Astrocyte of the cerebellum (primary cell): ENCODE data around the gene BRINP3.

Source experiments
- DNase-seq: peaks from one replicate; pipeline ENCODE4 v3.0.0-alpha.2; 2011; ENCODE audit warnings: low read depth
- H3K4me3 ChIP-seq: 2 replicates; pipeline ENCODE4 v1.5.1; 2011; ENCODE audit warnings: mild to moderate bottlenecking, low read depth, low read length, moderate library complexity
- in situ Hi-C: cut with HindIII; loops from 2 replicates; pipeline ENCODE4 v1.10.0; 2017; ENCODE audit warnings: low sequenced_read_pairs
- TF ChIP-seq, protein P1 (sequence below): IDR thresholded peaks from 2 replicates; pipeline ENCODE4 v1.5.1; 2012; ENCODE audit warnings: low read length, low read depth, moderate library complexity, mild to moderate bottlenecking; ENCODE audit errors: missing control alignments

The BRINP3 gene

DNA sequence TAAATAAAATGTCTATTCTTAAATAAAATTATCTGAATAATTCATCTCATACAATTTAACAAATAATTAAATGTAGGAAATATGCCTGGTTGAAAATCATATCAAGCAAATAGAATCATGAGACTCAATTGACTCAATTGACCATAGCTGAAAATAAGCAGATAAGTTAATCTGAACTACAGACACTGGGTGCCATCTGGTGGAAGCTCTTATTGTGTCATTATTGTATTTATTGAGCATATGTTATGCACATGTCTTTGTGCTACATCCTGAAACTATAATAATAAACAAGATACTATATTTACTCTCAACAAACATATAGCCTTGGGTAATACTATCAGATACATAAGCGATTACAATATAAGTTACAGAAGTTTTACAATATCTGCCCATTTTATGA, 41.0 kb downstream of the BRINP3 start:
- peak; percentile 28 for DNase-seq
- no peak overlapping the region for H3K4me3 ChIP-seq
- in situ Hi-C loops: no loop called here
- TF ChIP-seq, protein P1, sequence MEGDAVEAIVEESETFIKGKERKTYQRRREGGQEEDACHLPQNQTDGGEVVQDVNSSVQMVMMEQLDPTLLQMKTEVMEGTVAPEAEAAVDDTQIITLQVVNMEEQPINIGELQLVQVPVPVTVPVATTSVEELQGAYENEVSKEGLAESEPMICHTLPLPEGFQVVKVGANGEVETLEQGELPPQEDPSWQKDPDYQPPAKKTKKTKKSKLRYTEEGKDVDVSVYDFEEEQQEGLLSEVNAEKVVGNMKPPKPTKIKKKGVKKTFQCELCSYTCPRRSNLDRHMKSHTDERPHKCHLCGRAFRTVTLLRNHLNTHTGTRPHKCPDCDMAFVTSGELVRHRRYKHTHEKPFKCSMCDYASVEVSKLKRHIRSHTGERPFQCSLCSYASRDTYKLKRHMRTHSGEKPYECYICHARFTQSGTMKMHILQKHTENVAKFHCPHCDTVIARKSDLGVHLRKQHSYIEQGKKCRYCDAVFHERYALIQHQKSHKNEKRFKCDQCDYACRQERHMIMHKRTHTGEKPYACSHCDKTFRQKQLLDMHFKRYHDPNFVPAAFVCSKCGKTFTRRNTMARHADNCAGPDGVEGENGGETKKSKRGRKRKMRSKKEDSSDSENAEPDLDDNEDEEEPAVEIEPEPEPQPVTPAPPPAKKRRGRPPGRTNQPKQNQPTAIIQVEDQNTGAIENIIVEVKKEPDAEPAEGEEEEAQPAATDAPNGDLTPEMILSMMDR: peak; percentile 25

DNA sequence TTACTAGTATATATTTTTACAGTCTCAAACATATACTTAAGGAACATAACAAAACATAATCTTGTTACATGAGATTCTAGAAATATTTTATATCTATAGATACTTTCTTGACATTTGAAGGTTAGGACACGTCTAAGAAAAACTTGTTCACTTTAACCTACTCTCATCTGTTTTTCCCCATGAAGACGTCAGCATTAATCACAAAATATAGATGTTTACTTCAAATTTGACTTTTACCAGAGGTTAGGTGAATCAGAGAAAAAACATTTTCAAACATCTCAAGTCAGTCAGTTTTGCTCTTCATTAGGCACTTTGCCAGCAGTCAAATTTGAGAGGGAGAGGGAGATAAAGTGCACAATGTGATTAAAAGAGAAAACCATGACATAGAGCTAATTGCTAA, 47.7 kb downstream of the BRINP3 start:
- H3K4me3 ChIP-seq: no peak overlapping the region
- in situ Hi-C loops: no loop called here
- DNase-seq: no peak
- TF ChIP-seq, protein P1: no peak

DNA sequence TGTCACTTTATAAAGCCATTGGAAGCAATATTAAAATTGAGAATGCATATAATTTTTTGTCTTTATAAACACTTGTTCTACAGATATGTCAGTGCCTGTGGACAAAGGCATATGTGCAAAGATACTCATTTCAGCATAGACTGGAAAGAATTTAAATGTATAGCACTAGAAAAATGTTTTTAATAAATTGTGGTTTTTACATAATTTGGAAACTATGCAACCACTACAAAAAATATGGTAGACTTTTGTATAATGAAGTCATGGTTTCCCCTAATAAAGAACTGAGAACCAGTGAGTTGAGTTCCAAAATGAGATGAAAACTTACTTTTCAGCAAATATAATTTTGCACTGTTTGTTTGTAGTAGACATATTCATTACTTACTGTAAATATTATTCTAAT, 48.5 kb downstream of the BRINP3 start:
- TF ChIP-seq, protein P1: no peak
- in situ Hi-C loops: no loop called here
- no peak overlapping the region for H3K4me3 ChIP-seq
- no peak for DNase-seq

DNA sequence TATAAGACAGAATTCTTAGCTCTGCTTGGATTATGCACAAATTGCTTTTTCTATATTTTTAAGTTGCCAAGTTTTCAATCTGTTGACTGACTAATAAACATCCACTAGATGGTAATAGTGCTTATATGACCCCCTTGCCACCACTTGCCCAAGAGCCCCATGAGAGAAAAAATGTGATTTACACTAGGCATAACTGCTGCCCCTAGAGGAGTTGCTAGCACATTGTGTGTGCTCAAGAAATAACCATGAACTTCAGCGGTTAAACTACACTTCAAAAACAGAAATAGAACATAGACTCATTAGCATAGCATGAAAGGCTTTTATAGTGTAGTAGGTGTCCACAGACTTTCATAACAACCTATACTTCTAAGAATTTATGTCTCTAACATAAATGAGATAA, 61.4 kb downstream of the BRINP3 start:
- TF ChIP-seq, protein P1: no peak
- DNase-seq: no peak
- no peak overlapping the region for H3K4me3 ChIP-seq
- in situ Hi-C loops: no loop called here

DNA sequence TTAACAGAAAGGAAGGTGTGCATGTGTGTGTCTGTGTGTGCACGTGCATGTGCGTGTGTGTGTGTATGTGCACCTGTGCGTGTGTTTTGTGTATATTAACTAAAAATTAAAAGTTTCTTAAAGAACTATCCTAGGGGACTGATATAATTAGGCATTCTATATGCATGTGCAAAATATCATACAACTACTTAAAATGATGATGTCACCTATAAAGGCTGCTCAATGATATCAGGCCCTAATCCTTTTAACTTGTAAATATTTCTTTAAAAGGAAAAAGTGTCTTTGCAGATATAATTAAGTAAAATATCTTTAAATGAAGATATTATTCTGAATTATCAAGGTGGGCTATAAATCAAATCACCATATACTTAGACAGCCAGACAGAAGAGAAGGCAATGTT, 64.5 kb downstream of the BRINP3 start:
- in situ Hi-C loops: no loop called here
- DNase-seq: no peak
- H3K4me3 ChIP-seq: no peak overlapping the region
- TF ChIP-seq, protein P1: no peak

DNA sequence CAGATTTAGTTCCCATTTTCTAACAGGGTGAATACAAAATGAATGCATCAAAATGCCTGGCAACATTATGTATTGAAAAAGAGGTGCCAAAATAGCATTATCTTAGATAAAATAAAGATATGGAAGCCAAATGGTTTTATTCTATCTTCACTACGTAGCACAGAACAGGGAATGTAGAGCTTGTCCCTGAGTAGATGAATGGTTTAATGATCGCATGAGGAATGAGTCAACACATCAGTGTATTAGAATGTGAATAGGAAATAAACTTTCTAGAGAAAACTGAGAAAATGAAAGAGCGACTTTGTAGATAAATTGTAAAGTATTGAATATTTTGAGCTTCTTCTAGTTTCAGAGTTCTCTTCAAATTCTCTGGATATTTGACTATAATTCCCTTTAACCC, 74.3 kb downstream of the BRINP3 start:
- no peak for DNase-seq
- TF ChIP-seq, protein P1: no peak
- H3K4me3 ChIP-seq: no peak overlapping the region
- in situ Hi-C loops: no loop called here

DNA sequence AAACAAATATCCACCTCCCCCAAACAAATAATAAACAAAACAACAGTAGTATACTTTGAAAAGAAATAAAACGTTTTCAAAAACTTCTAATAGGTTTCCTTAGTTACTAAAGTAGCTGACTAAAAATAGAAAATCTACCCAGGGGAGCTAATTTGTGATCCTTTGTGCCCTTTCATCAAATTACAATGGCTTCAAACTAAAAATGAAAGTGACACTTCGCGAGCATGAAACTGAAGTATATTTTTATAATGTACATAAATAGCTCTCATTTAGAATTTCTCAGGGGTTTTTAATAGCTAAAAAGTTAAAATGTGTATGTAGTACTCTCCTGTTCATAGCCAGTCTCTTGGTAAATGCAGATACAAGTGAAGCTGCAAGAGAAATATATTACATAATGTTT, 78.4 kb downstream of the BRINP3 start:
- H3K4me3 ChIP-seq: no peak overlapping the region
- DNase-seq: no peak
- TF ChIP-seq, protein P1: no peak
- in situ Hi-C loops: no loop called here
